ENCODE data around the gene PSMD6.

The PSMD6 gene

DNA sequence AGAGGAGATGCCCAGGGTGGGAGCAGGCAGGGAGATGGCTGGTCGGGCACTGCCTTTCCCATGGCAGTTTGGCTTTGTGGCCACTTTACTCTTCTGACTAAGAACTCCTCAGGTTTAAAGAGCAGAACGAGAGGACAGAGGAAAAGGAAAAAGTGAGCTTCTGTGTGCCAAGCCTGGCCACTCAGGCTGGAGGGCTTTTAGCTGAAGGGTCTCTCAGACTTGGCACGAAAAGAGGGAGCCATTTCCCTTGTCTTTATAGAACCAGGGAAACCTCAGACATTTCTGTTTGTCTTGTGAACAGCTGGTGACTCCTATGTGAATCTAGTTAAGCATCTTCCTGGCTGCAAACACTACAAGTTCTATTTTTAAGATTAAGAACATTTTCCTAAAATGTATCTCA, 23.3 kb upstream of the PSMD6 start:
- no peak for DNase-seq (ENCODE audit: low spot score)

DNA sequence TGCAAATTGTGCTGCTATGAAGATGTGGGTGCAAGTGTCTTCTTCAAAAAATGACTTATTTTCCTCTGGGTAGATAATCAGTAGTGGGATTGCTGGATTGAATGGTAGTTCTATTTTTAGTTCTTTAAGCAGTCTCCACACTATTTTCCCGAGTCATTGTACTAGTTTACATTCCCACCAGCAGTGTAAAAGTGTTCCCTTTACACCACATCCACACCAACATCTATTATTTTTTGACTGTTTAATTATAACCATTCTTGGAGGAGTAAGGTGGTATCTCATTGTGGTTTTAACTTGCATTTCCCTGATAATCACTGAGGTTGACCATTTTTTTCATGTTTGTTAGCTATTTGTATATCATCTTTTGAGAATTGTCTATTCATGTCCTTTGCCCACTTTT, 19.7 kb upstream of the PSMD6 start:
- DNase-seq (ENCODE audit: low spot score) = no peak

DNA sequence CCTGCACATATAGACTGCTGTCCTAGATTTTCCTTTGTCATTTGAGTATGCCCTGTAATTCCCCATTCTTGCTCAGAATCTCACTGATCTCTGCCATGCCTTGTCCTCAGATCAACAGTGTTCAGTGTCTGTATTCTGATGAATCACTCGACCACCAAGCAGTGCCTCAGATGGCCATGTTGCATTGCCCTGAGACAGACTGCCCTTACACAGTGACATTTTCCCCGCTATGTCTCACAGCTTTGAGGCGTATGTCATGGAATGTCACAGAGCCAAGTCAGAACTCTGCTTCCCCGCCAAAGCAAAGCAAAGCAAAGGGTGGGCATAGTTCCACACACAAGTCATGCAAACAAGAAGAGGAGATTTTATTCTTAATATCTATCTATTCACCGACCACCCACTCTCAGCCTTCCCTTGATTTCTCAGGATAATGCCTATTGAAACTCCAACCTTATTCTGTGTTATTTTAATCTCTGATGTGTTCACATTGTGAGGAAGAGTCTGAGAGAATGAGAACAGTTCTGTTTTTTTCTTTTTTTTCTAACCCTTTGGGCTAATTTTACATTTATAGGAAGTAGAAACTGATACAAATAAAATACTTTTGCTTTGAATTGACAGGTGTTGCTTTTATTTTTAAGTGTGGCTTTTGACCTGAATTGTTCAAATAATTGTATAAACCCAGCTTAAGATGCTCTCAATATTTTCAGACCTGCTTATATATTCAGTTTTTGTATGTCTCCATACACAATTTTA, 16.9 kb upstream of the PSMD6 start:
- DNase-seq (ENCODE audit: low spot score) = no peak

DNA sequence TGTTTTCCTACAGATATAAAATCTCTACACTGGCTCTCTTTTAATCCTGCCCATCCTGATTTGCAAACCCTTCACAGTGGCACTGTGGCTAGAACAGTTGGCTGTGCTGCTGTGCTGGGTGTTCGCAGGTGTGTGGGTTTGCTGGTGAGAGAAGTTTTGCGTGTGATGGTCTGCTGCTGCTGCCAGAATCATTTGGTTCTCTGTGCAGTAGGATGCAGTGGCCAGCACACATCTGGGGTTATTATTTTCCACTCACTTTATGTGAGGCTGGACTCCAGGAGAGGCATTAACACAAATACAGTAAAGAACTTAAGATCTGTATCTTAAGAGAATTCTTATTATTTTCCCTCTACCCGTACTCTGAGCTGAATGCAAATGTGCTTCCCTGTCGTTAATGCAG, 16.0 kb upstream of the PSMD6 start:
- DNase-seq (ENCODE audit: low spot score) = no peak

DNA sequence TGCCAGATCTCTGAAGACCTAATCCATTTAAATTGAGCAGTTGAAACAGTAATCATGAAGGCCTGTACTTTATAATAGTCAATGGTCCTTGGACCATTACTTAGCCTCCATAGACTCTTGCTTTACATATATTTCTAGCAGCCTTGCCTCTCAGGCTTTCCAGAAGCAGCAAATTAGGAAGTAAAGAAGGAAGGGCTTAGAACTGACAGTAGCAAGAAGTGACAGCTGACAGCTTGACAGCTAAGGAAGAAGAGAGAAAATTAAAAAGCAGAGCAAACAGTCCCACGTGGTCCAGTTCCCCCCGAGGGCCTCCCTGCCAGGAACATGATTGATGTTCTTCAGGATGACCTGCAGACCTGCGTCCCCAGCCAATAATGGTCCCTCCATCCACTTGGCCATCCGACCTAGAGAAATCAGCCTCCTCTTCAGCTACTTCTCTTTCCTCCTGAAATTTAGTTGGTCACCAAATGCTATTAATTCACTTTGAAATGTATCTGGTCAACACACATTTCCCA, 15.0 kb upstream of the PSMD6 start:
- DNase-seq (ENCODE audit: low spot score) = no peak

DNA sequence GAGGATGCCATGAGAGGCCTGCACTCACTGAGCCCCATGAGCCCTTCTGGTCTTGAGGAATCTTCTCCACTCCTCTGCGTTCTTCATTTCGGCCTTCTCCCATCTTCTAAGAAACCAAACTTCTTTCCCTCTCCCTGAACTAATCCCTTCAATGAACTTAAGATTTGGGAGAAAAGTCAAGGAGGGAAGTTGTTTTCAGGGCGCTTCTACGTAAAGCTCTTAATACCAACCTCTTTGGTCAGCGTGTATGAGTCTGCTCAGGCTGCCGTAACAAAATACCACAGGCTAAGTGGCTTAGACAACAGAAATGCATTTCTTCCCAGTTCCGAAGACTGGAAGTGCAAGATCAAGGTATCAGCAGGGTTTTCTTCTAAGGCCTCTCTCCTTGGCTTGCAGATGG, 13.8 kb upstream of the PSMD6 start:
- DNase-seq (ENCODE audit: low spot score) = no peak

DNA sequence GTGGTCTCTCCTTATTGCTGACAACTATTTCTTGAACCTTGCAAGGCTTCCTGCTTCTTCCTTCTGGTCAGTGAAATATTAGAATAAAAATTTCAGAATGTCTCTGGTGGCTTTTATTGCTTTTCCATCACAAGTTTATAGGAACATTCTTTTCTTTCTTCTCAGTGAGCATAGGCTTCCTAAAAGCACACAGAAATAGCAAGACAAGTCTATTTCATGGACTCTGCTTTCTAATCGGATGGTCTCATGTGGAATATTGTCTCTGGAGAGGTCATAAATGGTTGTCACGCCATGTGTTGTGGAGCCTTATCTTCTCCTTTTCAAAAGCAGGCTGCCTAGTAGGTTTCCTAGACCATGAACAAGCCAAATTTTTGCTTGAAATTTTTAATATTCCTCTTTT, 9.8 kb upstream of the PSMD6 start:
- no peak for DNase-seq (ENCODE audit: low spot score)

DNA sequence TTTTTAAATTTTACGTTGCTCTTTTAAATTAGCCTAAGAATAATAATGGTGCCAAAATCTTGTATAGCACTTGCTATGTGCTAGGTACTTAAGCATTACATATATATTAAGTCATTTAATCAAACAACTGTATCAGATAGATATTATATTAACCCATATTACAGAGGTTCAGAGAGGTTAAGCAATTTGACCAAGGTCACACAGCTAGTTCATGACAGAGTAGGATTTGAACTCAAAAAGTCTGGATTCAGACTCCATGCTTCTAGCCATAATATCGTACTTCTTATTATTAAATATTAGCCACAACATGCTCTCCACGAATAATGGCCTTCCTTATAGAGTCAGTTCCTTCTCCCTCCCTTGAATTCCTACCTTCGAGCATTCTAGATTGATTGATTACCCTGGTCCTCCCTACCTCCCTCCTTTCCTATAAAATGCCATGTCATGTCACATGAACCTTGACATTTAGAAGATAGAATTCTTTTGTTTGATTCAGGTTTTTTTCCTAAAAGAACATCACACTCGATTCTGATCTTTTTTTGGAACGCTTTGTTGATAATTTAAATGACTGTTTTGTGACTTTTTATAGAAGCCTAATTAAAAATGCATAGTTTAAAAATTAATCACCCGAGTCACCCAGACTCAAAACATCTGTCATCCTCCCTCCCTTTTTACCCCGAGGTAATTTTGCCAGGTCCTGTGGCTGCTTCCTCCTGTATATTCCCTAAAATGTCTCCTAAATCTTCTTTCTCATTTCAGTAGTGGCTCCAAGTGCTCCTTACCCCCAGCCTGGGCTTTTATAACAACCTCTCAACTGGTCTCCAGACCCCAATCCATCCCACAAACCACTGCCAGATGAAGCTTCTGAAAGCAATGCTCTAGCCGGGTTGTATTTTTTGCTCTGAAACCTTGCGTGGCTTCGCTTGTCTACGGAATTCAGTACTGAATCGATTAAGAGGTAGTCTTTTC, 8.5 kb upstream of the PSMD6 start:
- DNase-seq (ENCODE audit: low spot score) = no peak

DNA sequence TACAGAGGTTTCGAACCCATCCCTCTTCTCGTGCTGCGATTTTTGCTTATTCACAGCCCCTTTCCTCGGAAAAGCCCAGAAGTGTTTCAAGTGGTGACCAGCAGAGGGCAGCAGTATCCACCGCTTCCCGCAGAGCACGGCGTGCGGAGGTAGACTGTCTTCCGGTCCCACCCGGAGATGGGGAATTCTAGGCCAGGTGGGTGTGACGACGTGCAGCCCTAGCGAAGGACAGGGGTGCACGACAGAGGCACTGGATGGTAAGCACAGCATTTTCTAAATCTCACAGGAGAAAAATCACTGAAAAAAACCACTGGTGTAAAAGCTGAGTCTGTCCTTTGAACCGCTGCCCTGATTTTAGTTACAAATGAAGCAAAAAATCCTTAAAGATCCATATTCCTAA, 7.4 kb upstream of the PSMD6 start:
- peak; percentile 82 for DNase-seq (ENCODE audit: low spot score)

DNA sequence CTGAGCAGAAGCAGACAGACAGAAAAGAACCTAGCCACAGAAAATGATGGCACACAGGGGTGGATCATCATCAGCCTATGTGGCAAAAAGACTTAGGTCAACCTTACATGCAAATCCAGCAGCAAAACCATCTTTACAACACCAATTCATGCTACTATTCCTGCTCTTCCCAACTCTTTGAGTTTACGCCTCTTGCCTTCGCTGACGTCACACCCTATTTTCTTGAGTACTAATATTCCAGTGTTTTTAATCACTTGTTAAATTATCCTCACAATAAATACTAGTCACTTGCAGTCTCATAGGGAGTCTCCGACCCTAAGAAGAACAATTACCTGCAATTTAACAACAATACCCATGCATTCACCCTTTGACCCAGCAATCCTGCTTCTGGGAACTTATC, 6.0 kb upstream of the PSMD6 start:
- no peak for DNase-seq (ENCODE audit: low spot score)

DNA sequence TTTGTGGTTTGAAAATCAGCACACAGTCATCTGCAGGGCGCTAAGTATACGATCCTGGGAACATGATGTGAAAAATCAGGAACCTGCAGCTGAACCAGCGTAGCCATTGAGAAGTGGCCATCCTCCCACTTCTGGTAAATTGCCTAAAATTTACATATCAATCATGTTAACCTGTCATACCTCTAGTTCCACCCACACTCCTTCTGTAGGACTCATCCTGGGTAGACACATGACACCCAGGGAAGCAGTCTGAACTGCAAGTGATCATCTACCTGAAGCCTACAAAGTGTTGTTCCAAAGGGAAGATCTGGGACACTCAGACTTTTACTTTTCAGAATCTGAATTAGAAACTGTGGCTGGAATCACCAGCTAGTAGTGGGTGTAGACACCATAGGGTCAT, 5.5 kb upstream of the PSMD6 start:
- DNase-seq (ENCODE audit: low spot score) = no peak

DNA sequence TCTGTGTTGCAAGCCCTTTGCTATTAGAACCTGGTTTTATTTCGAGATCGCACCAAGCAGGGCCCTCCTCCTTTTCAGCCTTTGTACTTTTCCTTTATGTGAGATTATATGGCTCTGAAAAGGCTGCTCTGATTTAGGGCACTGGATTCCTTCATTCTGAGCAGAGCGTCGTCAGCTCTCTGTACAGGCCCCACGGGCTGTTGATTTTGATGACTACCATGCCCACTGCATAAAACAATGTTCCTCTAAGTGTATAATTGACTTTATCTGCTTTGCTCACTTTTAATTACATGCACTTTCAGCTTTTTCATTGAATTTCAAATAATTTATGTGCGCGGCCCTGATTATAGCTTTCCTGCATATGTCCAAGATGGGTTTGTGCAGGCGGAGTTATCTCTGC, 4.4 kb upstream of the PSMD6 start:
- no peak for DNase-seq (ENCODE audit: low spot score)

DNA sequence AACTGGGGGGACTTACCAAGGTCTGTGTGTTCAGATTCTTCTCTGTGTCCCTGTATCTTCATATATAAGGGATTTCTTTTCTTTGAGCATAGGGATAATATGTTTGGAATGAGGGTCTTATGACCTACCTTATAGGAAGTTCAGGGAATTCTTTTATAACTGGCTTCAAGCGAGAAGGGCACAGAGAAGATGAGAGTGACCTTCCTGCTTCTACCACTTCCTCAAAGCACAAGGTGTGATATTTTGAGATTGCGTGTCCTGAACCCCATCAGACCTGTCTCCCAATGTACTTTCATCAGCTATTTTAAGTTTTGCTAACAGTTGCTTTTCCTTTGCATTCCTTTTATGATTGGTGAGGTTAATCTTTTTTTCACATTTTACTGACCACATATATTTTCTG, 3.1 kb upstream of the PSMD6 start:
- no peak for DNase-seq (ENCODE audit: low spot score)

DNA sequence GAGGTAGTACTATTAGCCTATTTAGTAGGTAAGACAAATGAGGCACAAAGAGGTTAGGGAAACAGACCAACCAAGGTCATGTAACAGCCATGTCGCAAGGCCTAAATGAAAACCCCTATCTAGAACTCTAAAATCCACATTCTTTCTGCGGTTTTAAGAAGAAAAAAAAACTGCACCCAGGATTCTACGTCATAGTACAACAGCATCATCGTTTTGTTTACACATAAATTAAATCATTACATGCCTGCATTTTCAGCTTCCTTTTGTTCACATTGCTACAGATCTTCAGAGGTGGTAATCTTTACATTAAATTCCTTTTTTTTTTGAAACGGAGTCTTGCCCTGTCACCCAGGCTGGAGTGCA, 548 bp upstream of the PSMD6 start:
- no peak for DNase-seq (ENCODE audit: low spot score)

DNA sequence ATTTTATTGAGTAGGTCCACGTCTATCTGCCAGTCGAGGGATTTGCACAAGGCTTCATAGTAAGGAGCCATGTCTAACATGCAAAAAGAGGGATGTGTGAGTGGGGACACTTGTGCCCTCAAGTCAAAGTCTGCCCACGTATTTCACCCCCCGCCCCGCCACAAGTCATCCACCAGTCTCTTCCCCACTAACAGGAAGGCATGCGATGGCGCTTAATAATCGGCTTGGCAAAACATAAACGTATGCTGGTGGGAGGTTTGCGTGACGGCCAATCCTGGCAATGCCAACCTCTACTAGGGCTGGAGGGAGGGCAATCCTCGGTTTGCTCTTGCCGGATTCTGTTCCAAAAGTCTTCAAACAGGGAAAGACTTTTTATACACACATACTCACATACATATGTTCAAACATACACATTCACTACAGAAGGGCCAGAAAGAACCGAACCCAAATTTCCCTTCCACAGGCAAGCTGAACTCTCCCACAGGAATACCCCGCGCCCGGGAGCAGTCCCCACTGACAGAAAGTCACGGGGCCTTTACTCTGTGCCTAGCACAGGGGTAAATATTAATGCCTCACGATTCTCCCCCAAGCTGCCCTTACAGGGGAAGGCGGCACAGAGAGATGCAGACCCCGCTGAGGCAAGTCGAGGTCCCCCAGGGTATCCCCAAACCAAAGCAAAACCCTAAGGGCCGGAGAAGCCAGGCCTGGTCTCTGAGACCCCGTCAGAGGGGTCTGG, 675 bp downstream of the PSMD6 start:
- no peak for DNase-seq (ENCODE audit: low spot score)

DNA sequence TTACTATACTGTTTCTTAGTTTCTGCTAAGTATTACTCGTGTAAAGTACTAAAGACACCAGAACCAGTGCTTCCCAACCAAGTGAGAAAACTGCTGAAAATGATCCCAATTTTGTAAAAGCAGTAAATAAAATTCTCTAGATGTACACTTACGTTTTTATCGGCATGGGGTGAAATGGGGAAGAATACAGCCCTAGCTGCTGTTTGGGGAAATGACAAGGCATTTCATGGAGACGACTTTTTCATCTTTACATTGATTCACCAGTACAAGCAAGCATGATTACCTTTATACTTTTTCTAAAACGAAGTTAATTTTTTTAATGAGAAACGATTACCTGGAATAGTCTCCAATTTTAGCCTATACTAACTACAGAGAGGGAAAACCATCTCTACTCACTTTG, 1.4 kb downstream of the PSMD6 start:
- DNase-seq (ENCODE audit: low spot score) = no peak

DNA sequence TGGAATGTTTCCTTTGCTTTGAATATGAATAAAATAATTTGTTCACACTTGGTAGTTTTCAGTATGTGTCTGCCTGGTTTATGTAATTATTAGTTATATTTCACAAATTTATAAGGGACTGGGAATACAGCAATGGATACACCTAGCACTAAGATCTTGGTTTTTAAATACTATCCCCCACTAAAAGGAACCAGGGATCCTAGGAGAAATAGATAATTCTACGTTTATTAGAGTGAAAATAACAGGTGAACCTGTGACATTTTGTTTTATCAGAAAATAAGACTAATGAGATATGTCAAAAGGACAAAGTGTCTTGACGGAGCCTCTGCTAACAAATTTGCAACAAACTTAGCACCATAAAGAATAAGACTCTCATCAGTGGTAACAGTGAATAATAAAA, 3.4 kb downstream of the PSMD6 start:
- DNase-seq (ENCODE audit: low spot score) = no peak

DNA sequence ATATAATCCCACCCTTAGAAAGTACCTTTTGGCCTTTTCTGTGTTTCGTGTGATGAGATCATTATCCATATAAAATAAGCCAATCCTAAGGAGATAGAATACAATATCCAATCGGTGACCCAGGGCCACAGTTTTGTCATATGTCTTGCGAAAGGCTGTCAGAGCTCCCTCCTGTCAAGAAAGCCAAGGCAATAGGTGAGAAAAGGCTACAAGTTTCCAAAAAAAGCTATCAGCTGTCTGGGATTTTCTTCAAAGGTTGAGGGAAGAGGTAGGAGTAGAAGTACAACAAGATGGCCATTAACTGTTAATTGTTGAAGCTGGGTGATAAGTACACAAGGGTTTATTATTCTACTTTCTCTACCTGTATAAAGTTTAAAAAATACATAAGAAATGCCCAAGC, 4.0 kb downstream of the PSMD6 start:
- no peak for DNase-seq (ENCODE audit: low spot score)

DNA sequence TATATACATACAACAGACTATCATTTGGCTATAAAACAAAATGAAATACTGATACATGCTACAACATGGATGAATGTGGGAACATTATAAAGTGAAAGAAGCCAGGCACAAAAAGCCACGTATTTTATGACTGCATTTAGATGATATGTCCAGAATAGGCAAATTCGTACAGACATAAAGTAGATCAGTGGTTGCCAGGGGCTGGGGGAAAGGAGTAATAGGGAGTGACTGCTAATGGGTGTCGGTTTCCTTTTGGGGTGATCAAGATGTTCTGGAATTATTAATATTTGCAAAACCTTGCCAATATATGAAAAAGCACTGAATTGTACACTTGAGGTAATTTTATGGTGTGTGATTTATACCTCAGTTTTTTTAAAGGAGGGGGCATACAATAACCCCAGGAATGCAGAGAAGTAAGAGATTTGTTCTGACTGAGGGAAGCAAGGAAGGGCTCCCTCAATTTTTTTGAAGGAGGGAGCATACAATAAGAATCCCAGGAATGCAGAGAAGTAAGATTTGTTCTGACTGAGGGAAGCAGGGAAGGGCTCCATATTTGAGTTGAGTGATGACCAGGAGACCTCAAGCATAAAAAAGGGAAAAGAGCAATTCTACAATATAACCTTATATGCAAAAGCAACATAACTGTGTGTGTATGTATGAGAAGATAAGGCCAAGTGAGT, 6.2 kb downstream of the PSMD6 start:
- DNase-seq (ENCODE audit: low spot score) = no peak

DNA sequence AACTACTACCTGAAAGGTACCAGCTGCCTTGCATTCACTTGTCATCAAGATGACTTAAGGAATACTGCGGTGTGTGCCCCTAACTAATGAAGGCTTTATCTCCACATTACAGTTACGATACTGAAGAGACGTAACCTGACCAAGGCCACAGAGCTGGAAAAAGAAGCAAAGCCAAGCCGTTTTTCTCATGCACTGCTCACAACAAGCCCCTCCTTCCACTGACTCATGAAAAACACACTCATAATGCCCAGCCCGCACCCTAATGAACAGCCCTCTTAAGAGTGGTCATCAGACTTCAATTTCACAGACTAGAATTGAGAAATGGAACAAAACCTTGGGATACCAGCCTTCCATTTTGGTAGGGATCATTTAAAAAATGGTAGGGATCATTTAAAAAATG, 11.6 kb downstream of the PSMD6 start:
- DNase-seq (ENCODE audit: low spot score) = no peak

DNA sequence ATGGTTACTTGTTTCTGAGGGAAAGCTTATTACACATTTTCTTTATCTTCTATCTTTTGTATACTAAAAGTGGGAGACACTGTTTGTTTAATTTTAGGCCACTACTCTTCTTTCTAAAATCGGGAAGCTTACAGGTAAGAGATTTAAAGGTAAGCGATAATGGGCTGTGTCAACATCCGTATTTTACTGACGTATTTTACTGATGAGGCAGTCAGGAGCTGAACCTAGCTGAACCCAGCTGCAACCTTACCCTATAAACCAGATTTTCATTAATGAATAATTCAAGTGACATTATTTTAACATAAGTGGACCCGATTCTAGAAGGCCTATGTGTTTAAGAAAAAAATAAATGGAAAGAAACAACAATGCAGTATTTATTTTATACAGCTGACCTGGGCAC, 13.1 kb downstream of the PSMD6 start:
- no peak for DNase-seq (ENCODE audit: low spot score)

DNA sequence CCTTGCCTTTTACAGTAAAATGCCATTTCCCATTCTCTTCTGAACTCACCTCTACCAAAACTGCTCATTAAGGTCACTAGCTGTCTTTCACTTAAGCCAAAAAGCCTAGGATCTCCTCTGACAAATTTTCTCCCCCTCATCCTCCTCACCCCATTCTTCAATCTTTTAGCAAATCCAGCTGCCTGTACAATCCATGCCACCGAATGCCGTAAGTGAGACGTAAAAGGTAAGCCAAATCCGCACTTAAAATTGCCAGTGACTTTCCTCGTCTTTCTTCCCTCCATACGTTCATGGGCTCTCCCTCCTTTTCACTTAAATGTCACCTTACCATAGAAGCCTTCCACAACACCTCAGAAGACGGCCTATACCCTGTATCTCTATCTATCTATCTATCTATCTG, 13.8 kb downstream of the PSMD6 start:
- DNase-seq (ENCODE audit: low spot score) = no peak

Measured in CD4-positive, alpha-beta T cell treated with Interleukin-15 for 4 hours (primary cell).